Upper lobe of left lung (tissue), 4 donors: Measurements from ENCODE around the gene THSD7A.

Source experiments
- CTCF ChIP-seq, 6 experiments: fragments of 450-650 bp in 4 of 6; fragments of 200-600 bp in 2 of 6; sonication (generic) in 2 of 6; IDR thresholded peaks; one replicate each; pipeline ENCODE4 v1.5.1; 2016 to 2019; ENCODE audit warnings: antibody characterized with exemption in 6 of 6
- EP300 ChIP-seq, 4 donors: sonication (generic); formaldehyde crosslinking; IDR thresholded peaks; one replicate each; pipeline ENCODE4 v1.5.1; 2017; ENCODE audit warnings: antibody characterized with exemption in 4 of 4, control low read depth in 2 of 4
- POLR2A ChIP-seq, 4 donors: fragments of 450-650 bp; IDR thresholded peaks; one replicate each; pipeline ENCODE4 v1.5.1; 2016 to 2017; ENCODE audit warnings: antibody characterized with exemption in 4 of 4, mild to moderate bottlenecking in 2 of 4
- POLR2AphosphoS5 ChIP-seq, 2 donors: sonication (generic); formaldehyde crosslinking; IDR thresholded peaks; one replicate each; pipeline ENCODE4 v1.5.1; 2017; ENCODE audit warnings: antibody characterized with exemption in 2 of 2

- TF ChIP-seq POLR2A (IDR thresholded peaks at IDR 0.05) (no peak), CTCF (IDR thresholded peaks at IDR 0.05) (no peak), POLR2AphosphoS5 (IDR thresholded peaks at IDR 0.05) (no peak), EP300 (IDR thresholded peaks at IDR 0.05) (no peak)
These were observed 411.9 kb downstream of the THSD7A start for GRCh38 chr7:11420049-11420448.
